HG03175 (cell line): Measurements from ENCODE around the gene NHEJ1.
"Not testable (repeated sequence)": the region's sequence is repeated elsewhere in the genome, so short reads cannot be mapped to it uniquely, and the experiment has no call there.

Experiments
- ATAC-seq: cut with Tn5 transposase; IDR thresholded peaks from one replicate; pipeline ENCODE4 v1.9.1; 2021; ENCODE audit warnings: mild to moderate bottlenecking, moderate library complexity; ENCODE audit not compliant: unreplicated experiment

The NHEJ1 gene, protein sequence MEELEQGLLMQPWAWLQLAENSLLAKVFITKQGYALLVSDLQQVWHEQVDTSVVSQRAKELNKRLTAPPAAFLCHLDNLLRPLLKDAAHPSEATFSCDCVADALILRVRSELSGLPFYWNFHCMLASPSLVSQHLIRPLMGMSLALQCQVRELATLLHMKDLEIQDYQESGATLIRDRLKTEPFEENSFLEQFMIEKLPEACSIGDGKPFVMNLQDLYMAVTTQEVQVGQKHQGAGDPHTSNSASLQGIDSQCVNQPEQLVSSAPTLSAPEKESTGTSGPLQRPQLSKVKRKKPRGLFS

DNA sequence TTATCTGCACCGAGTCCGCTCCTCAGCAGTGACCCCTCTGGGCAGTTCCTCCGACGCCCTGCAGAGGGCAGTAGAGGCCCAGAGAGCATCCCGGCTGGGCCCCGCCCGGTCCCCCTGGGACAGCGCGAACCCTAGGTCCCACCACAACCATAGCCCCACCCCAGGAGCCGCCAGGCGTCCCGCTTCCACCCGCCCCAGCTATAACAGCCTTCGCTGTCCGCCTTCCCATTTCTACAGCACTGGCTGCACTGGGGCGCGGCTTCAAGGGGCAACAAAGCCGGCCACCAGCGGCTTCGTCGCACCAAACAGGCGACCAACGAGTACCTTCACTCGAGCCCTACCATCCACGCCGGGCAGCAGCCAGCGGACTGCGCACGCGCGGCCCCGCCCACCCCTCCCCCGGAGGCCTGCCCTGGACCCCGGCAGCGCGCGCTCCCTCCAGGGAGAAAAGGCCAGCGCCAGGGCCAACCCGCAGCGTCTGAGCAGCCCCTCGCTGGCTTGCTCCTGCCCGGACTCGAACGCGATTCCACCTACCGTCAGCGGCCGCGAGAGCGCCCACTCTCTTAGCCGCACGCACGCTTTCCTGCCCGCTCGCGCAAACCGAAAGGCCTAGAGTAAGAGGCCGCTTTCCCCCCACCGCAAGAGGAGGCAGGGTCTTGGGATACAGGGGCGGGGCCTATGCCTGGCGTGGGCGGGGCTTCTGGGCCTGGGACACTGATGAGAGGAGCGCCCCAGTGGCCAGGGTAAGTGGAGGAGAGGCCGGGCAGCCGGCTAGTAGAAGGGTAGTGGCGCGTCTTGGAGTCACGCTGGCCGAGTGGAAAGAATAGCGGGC is at the start of gene NHEJ1:
NHEJ1 (minus strand) TSS at position 630 of the 832 bp plus-strand sequence. CDS start 2,453 bp downstream, outside the sequence.
- ATAC-seq = peak; percentile 85

GRCh38 chr2:219209236-219210195 is 48.9 kb upstream of the NHEJ1 start:
- ATAC-seq = no peak

GRCh38 chr2:219207884-219208740 is 47.5 kb upstream of the NHEJ1 start:
- no peak for ATAC-seq

DNA sequence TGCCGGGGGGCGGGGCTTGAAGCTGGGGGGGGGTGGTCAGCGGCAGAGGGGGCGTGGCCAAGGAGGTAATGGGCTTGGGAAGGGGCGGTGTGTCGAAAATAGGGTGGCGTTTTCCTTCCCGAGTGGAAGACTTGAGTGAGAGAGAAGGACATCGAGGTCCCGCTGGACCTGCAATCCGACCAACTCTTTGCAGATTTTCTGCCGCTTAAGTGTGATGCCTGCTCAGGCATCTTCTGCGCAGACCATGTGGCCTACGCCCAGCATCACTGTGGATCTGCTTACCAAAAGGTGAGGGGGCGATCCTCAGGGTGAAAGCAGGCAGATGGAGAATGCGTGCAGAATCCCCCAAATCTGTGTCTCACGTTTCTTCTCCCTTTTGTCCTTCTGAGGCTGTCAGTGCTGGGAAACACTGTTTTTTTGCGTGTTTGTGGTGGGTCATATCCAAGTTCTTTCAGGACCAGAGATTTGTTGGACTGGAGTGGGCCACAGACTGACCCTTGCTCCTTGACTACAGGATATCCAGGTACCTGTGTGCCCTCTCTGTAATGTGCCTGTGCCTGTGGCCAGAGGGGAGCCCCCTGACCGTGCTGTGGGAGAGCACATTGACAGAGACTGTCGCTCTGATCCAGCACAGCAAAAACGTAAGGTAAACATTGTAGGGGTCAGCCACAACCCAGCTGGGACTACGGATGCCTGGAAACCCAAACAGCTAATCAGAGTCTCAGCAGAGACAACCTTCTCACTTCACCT is 46.7 kb upstream of the NHEJ1 start:
- ATAC-seq = no peak

- ATAC-seq = peak; percentile 98
These were observed 45.9 kb upstream of the NHEJ1 start, which contains the start of gene ZFAND2B for GRCh38 chr2:219206328-219207133. TSS of gene ZFAND2B (plus strand) at chr2:219206782. CDS start at chr2:219206988, 206 bp downstream.

DNA sequence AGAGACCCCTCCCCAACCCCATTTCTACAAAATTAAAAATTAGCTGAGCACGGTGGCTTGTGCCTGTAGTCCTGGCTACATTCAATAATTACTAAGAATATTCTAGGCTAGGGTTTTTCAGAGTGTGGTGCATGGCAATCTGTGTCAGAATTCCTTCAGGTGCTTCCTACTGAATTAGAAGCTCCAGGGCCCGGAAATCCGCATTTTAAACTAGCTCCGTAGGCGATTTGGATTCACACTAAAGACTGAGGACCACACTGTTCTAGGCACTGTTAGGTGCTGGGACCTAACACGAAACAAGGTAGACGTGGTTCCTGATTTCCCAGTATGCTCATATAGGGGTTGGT is 45.3 kb upstream of the NHEJ1 start:
- no peak for ATAC-seq

GRCh38 chr2:219205165-219205538 is 44.5 kb upstream of the NHEJ1 start:
- no peak for ATAC-seq

GRCh38 chr2:219204425-219205164 is 44.0 kb upstream of the NHEJ1 start:
- ATAC-seq = no peak

DNA sequence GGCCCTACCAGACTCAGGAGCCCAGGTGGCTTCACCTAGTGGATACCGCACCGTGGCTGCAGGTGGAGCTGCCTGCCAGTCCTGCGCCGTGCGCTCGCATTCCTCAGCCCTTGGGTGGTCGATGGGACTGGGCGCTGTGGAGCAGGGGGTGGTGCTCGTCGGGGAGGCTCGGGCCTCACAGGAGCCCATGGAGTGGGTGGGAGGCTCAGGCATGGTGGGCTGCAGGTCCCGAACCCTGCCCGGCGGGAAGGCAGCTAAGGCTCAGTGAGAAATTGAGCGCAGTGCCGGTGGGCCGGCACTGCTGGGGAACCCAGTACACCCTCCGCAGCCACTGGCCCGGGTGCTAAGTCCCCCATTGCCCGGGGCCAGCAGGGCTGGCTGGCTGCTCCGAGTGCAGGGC is 40.7 kb upstream of the NHEJ1 start:
- not testable (repeated sequence) for ATAC-seq

DNA sequence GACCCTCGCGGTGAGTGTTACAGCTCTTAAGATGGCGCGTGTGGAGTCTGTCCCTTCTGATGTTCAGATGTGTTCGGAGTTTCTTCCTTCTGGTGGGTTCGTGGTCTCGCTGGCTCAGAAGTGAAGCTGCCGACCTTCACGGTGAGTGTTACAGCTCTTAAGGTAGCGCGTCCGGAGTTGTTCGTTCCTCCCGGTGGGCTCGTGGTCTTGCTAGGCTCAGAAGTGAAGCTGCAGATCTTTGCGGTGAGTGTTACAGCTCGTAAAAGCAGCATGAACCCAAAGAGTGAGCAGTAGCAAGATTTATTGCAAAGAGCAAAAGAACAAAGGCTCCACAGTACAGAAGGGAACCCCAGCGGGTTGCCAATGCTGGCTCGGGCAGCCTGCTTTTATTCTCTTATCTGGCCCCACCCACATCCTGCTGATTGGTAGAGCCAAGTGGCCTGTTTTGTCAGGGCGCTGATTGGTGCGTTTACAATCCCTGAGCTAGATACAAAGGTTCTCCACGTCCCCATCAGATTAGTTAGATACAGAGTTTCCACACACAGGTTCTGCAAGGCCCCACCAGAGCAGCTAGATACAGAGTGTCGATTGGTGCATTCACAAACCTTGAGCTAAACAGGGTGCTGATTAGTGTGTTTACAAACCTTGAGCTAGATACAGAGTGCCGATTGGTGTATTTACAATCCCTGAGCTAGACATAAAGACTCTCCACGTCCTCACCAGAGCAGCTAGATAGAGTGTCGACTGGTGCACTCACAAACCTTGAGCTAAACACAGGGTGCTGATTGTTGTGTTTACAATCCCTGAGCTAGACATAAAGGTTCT is 40.1 kb upstream of the NHEJ1 start:
- ATAC-seq = not testable (repeated sequence)

GRCh38 chr2:219199470-219200211 is 39.0 kb upstream of the NHEJ1 start:
- no peak for ATAC-seq

- ATAC-seq = no peak
These were observed 38.4 kb upstream of the NHEJ1 start for GRCh38 chr2:219198974-219199373.

- ATAC-seq = no peak
These were observed 36.8 kb upstream of the NHEJ1 start for GRCh38 chr2:219197388-219197787.

DNA sequence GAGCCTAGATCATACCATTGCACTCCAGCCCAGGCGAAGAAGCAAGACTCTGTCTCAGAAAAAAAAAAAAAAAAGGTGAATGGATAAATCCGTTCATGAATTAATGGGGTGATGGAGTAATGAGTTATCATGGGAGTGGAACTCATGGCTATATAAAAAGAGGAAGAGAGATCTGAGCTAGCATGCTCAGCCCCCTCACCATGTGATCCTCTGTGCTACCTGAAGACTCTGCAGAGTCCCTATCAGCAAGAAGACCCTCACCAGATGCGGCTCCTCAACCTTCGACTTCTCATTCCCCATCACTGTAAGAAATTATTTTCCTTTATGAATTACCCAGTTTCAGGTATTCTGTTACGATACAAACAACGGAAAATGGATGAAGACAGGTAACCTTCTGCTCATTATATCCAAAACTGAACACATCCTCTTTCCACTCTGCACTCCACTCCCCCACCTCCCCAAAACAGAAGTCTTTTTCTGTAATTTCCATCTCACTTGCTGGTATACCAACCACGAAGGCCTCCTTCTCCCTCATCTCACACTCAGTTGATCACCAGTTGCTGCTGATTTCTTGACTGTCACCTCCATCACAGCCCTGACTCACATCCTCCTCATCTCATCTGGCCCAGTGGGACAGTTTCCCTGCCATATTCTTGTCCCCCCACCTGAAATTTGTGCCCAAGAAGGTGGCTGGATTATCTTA is 26.3 kb upstream of the NHEJ1 start:
- ATAC-seq = no peak

DNA sequence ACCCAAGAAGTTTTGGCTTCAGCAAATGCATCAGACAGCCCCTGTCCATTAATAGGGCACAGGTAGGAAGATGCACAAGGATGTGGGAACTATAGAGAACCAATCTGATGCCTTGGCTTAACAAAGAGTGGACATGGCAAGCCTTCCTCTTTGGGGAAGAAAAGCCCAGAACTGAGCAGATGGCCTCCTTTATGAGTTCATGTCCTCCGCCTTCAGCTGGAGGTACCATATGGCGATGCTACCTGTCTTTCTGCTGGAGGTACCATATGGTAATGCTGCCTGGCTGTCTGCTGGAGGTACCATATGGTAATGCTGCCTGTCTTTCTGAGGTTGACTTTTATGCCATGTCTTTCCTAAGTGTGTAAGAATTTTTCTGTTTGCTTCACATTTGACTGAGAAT is 23.5 kb upstream of the NHEJ1 start:
- no peak for ATAC-seq
